Spleen (tissue), 7 donors: Measurements from ENCODE around the gene FXYD5.

Experiments used
- CTCF ChIP-seq, 11 experiments: fragments of 200-600 bp in 7 of 11; fragments of 450-650 bp in 4 of 11; sonication (generic) in 4 of 11; IDR thresholded peaks in 8 of 11; conservative IDR thresholded peaks in 3 of 11; 1 replicate in 7 of 11; 2 replicates in 4 of 11; pipeline versions ENCODE4 v1.4.0 to v1.8.0; 2016 to 2021; ENCODE audit warnings: antibody characterized with exemption in 11 of 11, inconsistent platforms in 4 of 11, mild to moderate bottlenecking in 1 of 11
- POLR2A ChIP-seq, 3 donors: fragments of 450-650 bp; IDR thresholded peaks; one replicate each; pipeline ENCODE4 v1.5.1; 2017; ENCODE audit warnings: antibody characterized with exemption in 3 of 3, mild to moderate bottlenecking in 1 of 3
- POLR2AphosphoS5 ChIP-seq, 3 donors: sonication (generic); formaldehyde crosslinking; IDR thresholded peaks; one replicate each; pipeline ENCODE4 v1.5.1; 2017; ENCODE audit warnings: antibody characterized with exemption in 3 of 3
- donor health status: DM: no; HTN: no; CAD: no; lungs with moderate emphysema.
- donor health status: DM: no; HTN: no; CAD: no.
- donor health status: DM: no; HTN: no; CAD: no.

DNA sequence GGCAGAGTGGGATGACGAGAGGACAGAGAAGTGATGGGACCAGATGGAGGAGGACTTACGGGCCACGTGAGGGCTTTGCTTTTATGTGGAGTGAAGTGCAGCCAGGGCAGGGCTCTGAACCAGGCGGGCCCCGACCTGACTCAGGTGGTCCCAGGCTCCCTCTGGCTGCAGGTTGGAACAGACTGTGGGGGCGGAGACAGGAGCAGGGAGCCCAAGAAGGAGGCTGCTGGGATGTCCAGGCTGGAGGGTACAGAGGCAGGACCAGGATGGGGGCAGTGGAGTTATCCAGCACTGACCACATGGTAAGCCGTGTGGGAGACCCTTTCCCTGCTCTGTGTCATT, 2.1 kb downstream of the FXYD5 start:
- TF ChIP-seq CTCF (IDR thresholded peaks at IDR 0.05 in 8 of 11, conservative IDR thresholded peaks at IDR 0.05 in 3 of 11), result no peak
- no peak for TF ChIP-seq POLR2AphosphoS5 (IDR thresholded peaks at IDR 0.05)
- no peak for TF ChIP-seq POLR2A (IDR thresholded peaks at IDR 0.05)
